Tibial nerve (tissue), 4 donors: ENCODE results near the gene NOVA1. TPM values are rescaled to one million over a fixed set of nuclear protein-coding genes. Genes with fewer than 3 reads are reported as not detected.

ENCODE experiments used
- DNase-seq, 2 donors: peaks; one replicate each; pipeline ENCODE4 v3.0.0-alpha.2; 2019; ENCODE audit warnings: low spot score in 2 of 2
- H3K27ac ChIP-seq, 4 donors: fragments of 200-600 bp; sonication (generic) in 3 of 4; one replicate each; pipeline ENCODE4 v1.5.1; 2017 to 2019; ENCODE audit warnings: mild to moderate bottlenecking in 1 of 4
- H3K27me3 ChIP-seq, 2 donors: fragments of 200-600 bp; sonication (generic) in 1 of 2; one replicate each; pipeline versions ENCODE4 v1.5.1 to v1.6.0; 2017 to 2019
- H3K36me3 ChIP-seq, 3 donors: fragments of 200-600 bp; sonication (generic); one replicate each; pipeline ENCODE4 v1.5.1; 2018 to 2019
- H3K4me1 ChIP-seq, 4 donors: fragments of 200-600 bp; sonication (generic) in 3 of 4; one replicate each; pipeline ENCODE4 v1.5.1; 2017 to 2019
- H3K4me3 ChIP-seq, 4 donors: fragments of 200-600 bp; sonication (generic) in 3 of 4; one replicate each; pipeline ENCODE4 v1.5.1; 2017 to 2019; ENCODE audit warnings: mild to moderate bottlenecking in 1 of 4, moderate library complexity in 1 of 4
- H3K9me3 ChIP-seq, 4 donors: fragments of 200-600 bp; sonication (generic) in 3 of 4; one replicate each; pipeline ENCODE4 v1.5.1; 2017 to 2019
- EP300 ChIP-seq, 2 donors: sonication (generic); formaldehyde crosslinking; IDR thresholded peaks; one replicate each; pipeline ENCODE4 v1.6.1; 2017; ENCODE audit warnings: antibody characterized with exemption in 2 of 2, mild to moderate bottlenecking in 1 of 2
- POLR2A ChIP-seq, 2 donors: fragments of 450-650 bp; IDR thresholded peaks; one replicate each; pipeline ENCODE4 v1.6.1; 2017; ENCODE audit warnings: antibody characterized with exemption in 2 of 2, mild to moderate bottlenecking in 2 of 2, moderate library complexity in 2 of 2
- WGBS, 2 donors: methylation state at CpG; one replicate each; pipeline ENCODE4 v1.1.5; 2018; 5-methylcytosine and 5-hydroxymethylcytosine counted together
- total RNA-seq, 4 donors: library from RNA; depleted of rRNA; stranded (reverse); fragments of >200 nt; gene quantifications; one replicate each; pipeline ENCODE4 v1.1.0, GENCODE V29; 2016
- TF ChIP-seq, protein P1 (sequence below), 5 experiments: fragments of 200-600 bp in 3 of 5; fragments of 450-650 bp in 2 of 5; sonication (generic) in 3 of 5; IDR thresholded peaks; one replicate each; pipeline ENCODE4 v1.5.1; 2016 to 2019; ENCODE audit warnings: antibody characterized with exemption in 5 of 5, mild to moderate bottlenecking in 3 of 5, moderate library complexity in 2 of 5

Gene NOVA1
- total RNA-seq, 4 donors from 2014 or later: 25.1 to 59.7 (median 40.9) TPM

DNA sequence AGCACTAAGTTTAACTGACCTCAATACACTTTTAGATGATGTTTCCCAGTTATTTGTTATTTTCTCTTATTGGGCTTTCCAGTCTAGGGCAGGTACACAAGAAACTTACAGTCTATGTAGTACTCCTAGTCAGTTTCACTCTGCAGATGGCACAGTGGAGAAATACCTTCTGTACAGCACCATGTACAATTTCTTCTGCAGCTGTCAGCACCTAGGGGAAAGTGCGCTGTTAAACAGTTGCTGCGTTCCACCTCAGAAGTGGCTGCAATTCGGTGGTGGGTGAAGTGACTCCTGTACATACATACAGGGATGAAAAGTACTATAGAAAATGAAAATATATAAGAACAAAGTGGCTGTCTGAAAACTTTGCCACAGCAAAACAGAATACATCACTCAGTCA is 48.3 kb downstream of the NOVA1 start:
- Histone ChIP-seq H3K27ac (no peak overlapping the region), H3K4me3 (no peak overlapping the region), H3K9me3 (no peaks in the 10 kb centered on the region), H3K4me1 (no peaks in the 10 kb centered on the region), H3K36me3 (peaks cover 0 to 3% (median 0%) of the 10 kb centered on the region in 3 donors), H3K27me3 (no peaks in the 10 kb centered on the region)
- 90 to 95% methylated on average over 3 of the region's 3 CpGs for WGBS, 2 donors
- TF ChIP-seq, protein P1, sequence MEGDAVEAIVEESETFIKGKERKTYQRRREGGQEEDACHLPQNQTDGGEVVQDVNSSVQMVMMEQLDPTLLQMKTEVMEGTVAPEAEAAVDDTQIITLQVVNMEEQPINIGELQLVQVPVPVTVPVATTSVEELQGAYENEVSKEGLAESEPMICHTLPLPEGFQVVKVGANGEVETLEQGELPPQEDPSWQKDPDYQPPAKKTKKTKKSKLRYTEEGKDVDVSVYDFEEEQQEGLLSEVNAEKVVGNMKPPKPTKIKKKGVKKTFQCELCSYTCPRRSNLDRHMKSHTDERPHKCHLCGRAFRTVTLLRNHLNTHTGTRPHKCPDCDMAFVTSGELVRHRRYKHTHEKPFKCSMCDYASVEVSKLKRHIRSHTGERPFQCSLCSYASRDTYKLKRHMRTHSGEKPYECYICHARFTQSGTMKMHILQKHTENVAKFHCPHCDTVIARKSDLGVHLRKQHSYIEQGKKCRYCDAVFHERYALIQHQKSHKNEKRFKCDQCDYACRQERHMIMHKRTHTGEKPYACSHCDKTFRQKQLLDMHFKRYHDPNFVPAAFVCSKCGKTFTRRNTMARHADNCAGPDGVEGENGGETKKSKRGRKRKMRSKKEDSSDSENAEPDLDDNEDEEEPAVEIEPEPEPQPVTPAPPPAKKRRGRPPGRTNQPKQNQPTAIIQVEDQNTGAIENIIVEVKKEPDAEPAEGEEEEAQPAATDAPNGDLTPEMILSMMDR (IDR thresholded peaks at IDR 0.05): no peak
- TF ChIP-seq EP300 (IDR thresholded peaks at IDR 0.05): no peak
- TF ChIP-seq POLR2A (IDR thresholded peaks at IDR 0.05): no peak
- no peak for DNase-seq

DNA sequence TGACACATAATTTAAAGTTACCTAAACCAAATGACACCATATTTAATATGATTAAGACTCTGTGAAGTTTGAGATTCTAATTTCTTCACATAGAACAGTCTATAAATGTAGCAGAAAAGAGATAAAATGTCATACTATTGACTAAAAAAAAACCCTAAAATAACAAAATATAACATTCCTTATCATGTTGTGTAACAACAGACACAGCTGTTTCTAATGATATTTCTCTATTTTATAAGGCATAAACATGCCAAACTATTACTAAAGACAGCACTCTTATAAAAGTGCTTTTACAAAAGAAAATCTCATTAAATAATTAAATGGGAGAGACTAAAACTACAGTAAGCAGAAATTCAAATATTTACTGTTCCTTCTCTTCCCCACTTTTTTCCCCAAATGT is 49.4 kb downstream of the NOVA1 start:
- H3K27me3 ChIP-seq: no peaks in the 10 kb centered on the region
- H3K36me3 ChIP-seq: peaks cover 0 to 3% (median 0%) of the 10 kb centered on the region in 3 donors
- no peak overlapping the region for H3K4me3 ChIP-seq
- no peak for DNase-seq
- no peak for TF ChIP-seq EP300 (IDR thresholded peaks at IDR 0.05)
- TF ChIP-seq POLR2A (IDR thresholded peaks at IDR 0.05): no peak
- TF ChIP-seq, protein P1 (IDR thresholded peaks at IDR 0.05): no peak
- no peaks in the 10 kb centered on the region for H3K4me1 ChIP-seq
- no peak overlapping the region for H3K27ac ChIP-seq
- H3K9me3 ChIP-seq: no peaks in the 10 kb centered on the region

DNA sequence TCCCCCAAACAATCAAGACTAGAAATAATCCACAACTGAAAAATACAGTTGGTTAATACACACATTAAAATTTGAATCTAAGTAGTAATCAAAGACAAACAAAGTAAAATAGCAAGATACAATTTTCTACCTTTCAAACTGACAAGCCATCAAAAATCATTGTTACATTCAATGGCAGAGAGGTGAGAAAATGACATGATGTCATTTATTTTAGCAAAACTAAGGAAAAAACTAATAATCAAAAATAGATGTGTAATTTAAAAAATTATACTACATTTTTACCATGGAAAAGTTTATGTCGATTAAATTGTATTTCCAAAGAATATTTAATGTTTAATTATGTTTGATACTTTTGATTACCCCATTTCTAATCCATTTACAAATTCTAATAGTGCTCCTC is 59.7 kb downstream of the NOVA1 start:
- Histone ChIP-seq H3K4me1 (no peaks in the 10 kb centered on the region), H3K4me3 (no peak overlapping the region), H3K27ac (no peak overlapping the region), H3K27me3 (no peaks in the 10 kb centered on the region), H3K9me3 (no peaks in the 10 kb centered on the region), H3K36me3 (no peaks in the 10 kb centered on the region)
- no peak for DNase-seq
- TF ChIP-seq, protein P1 (IDR thresholded peaks at IDR 0.05): no peak
- TF ChIP-seq EP300 (IDR thresholded peaks at IDR 0.05) (no peak), POLR2A (IDR thresholded peaks at IDR 0.05) (no peak)
- 94 to 96% methylated on average over 1 of the region's 1 CpG for WGBS, 2 donors

DNA sequence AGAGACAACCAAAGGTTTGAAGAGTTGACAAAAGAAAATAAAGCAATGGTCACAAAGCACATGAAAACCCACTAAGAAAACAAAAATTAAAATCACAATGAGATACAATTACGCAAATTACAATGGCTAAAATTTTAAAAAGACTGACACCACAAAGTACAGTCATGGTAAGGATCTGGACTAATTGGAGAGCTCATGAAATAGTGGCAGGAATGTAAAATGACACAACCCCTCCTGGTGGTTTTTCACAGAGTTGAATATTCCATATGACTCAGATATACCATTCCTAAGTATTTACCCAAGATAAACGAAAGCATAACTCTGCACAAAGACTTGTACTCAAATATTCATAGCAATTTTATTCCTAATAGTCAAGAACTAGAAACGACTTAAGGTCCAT is 65.9 kb downstream of the NOVA1 start:
- WGBS, 2 donors: 82 to 85% methylated on average over 3 of the region's 3 CpGs
- Histone ChIP-seq H3K27ac (no peak overlapping the region), H3K27me3 (no peaks in the 10 kb centered on the region), H3K9me3 (no peaks in the 10 kb centered on the region), H3K4me3 (no peak overlapping the region), H3K4me1 (no peaks in the 10 kb centered on the region), H3K36me3 (peaks cover 0 to 10% (median 0%) of the 10 kb centered on the region in 3 donors)
- DNase-seq: no peak
- TF ChIP-seq, protein P1 (IDR thresholded peaks at IDR 0.05): no peak
- TF ChIP-seq EP300 (IDR thresholded peaks at IDR 0.05) (no peak), POLR2A (IDR thresholded peaks at IDR 0.05) (no peak)

DNA sequence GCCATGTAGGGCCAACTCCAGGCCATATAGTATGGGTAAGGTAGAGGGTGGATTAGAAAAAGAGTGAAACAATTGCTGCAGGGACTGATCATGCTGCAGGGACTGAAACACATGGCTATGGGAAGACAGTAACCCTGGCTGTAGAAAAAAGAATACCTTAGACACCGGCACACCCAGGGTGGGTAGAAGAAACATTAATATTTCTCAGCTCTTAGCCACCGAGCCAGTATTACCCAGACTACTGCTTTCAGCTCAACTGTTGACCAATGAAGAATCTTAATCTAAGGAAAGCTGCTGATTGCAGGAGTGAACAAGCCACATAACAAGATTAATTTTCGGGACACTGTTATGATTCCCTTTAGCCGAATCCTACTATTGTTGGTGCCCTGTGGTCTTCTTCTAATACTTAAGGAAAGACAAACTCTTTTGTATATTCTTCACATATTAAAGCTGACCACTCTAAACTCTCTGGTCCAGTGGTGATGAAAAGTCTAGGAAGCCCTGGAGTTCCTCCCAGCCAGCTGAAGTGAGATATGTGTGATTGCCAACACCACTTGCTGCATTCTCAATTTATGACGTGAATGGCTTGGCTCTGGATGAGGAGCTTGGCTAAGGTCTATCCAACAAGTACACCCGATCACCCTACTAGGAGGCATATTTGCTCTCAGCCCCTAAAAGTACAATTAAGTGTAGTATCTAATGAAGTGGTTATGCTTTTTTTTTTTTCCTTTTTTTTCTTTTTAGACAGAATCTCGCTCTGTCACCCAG is 69.2 kb downstream of the NOVA1 start:
- Histone ChIP-seq H3K36me3 (peaks cover 0 to 10% (median 0%) of the 10 kb centered on the region in 3 donors), H3K4me1 (no peaks in the 10 kb centered on the region), H3K4me3 (no peak overlapping the region), H3K27me3 (no peaks in the 10 kb centered on the region), H3K9me3 (no peaks in the 10 kb centered on the region), H3K27ac (no peak overlapping the region)
- TF ChIP-seq, protein P1 (IDR thresholded peaks at IDR 0.05): no peak
- peak in 1 of 2 donors; percentile 26 for TF ChIP-seq EP300 (IDR thresholded peaks at IDR 0.05)
- TF ChIP-seq POLR2A (IDR thresholded peaks at IDR 0.05): no peak
- DNase-seq: peak in 1 of 2 donors; percentile 20
- 86 to 87% methylated on average over 7 of the region's 7 CpGs for WGBS, 2 donors
